ENCODE results near the gene SLC25A24.
"Not testable (repeated sequence)": the region's sequence is repeated elsewhere in the genome, so short reads cannot be mapped to it uniquely, and the experiment has no call there.

The SLC25A24 gene

DNA sequence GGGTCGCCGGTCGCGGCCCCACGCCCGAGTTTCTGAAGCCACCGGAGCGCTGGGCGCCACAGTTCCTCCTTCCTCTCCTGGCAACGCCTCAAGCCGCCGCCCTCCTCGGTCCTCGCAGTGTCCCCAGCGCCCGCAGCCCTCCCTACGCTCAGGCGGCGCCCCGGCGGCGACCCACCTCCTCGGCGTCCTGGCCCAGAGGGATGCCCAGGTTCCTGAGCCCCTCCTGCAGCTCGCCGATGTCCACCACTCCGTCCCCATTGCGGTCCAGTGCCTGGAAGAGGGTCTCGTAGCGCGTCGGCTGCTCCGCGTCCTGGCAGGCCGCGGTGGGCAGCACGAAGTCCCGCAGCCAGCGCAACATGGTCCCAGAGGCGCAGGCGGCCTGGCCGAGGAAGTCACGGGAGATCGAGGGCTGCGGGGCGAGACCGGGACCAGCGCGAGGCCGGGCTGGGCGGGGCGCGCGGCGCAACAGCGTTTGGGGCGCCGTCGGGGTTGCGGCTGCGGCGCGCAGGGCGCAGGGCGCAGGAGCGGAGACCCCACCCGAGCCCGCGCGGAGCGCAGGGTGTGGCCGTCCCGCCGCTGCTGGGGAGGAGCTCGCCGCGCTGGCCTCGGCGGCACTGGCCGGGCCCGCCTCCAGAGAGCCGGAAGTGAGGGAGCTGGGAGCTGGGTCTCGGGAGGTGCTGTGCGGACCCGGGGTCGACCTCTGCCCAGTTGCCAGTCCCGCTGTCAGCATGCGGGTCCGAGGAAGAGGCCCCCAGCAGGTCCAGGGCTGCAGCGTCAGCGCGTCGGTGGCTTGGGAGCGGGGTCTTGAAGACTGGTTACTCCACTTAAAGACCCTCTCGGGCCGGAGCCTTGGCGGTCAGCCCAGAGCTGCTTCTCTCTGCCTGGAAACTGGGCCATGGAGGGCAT, at the start of gene SLC25A24:
TSS of gene SLC25A24 (minus strand) at position 563 of the 906 bp plus-strand sequence. CDS start at position 358, 205 bp downstream.
- Histone ChIP-seq H3K27me3 (ENCODE audit: control insufficient read depth, insufficient read depth, low read length) (peaks cover 22% of the 10 kb centered on the region), H3K9me3 (ENCODE audit: control insufficient read depth, insufficient read depth, low read length) (no peaks in the 10 kb centered on the region), H3K4me3 (ENCODE audit: low read depth, low read length) (peak within 1 kb of the TSS; percentile 87)

DNA sequence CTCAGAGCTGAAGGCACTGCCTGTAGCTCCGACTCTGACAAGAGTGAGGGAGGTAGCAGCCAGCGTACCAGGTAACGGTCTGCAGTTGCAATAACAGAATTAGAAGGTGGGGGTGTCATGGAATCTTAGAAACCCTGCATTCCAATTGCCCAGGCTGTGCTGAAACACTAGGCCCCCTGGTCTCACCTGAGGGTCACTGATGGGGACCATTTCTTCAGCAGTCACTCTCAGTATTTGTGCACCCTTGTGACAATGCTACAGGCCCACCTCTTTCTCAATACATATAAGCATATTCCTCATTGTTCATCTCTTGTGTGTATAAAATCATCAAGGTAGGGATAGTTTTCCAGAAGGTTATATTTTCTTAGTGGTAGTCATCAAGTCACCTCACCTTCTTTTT, 43.8 kb upstream of the SLC25A24 start, which contains the start of gene NBPF4:
TSS of gene NBPF4 (minus strand) at position 101 of the 400 bp plus-strand sequence. CDS start 315 bp downstream, outside the sequence.
- H3K36me3 ChIP-seq (ENCODE audit: control insufficient read depth, insufficient read depth, low read length); H3K4me3 ChIP-seq (ENCODE audit: low read depth, low read length); H3K27me3 ChIP-seq (ENCODE audit: control insufficient read depth, insufficient read depth, low read length); H3K9ac ChIP-seq (ENCODE audit: low read depth, low read length); H3K9me3 ChIP-seq (ENCODE audit: control insufficient read depth, insufficient read depth, low read length); H3K4me1 ChIP-seq (ENCODE audit: control insufficient read depth, insufficient read depth, low read length): not testable (repeated sequence)

More for the DNA sequence above, at the start of gene SLC25A24:
- H3K9ac ChIP-seq (ENCODE audit: low read depth, low read length), result peak within 1 kb of the TSS; percentile 50
- H3K4me1 ChIP-seq (ENCODE audit: control insufficient read depth, insufficient read depth, low read length), result no peaks in the 10 kb centered on the region
- no peaks in the 10 kb centered on the region for H3K36me3 ChIP-seq (ENCODE audit: control insufficient read depth, insufficient read depth, low read length)

GRCh38 chr1:108239426-108239825, 39.3 kb upstream of the SLC25A24 start:
- H3K9me3 ChIP-seq (ENCODE audit: control insufficient read depth, insufficient read depth, low read length); H3K9ac ChIP-seq (ENCODE audit: low read depth, low read length); H3K4me1 ChIP-seq (ENCODE audit: control insufficient read depth, insufficient read depth, low read length); H3K27me3 ChIP-seq (ENCODE audit: control insufficient read depth, insufficient read depth, low read length); H3K36me3 ChIP-seq (ENCODE audit: control insufficient read depth, insufficient read depth, low read length); H3K4me3 ChIP-seq (ENCODE audit: low read depth, low read length): not testable (repeated sequence)

GRCh38 chr1:108235308-108235707, 35.2 kb upstream of the SLC25A24 start:
- H3K9me3 ChIP-seq (ENCODE audit: control insufficient read depth, insufficient read depth, low read length); H3K9ac ChIP-seq (ENCODE audit: low read depth, low read length): not testable (repeated sequence)

GRCh38 chr1:108232183-108232582, 32.0 kb upstream of the SLC25A24 start:
- H3K27me3 ChIP-seq (ENCODE audit: control insufficient read depth, insufficient read depth, low read length); H3K36me3 ChIP-seq (ENCODE audit: control insufficient read depth, insufficient read depth, low read length); H3K9me3 ChIP-seq (ENCODE audit: control insufficient read depth, insufficient read depth, low read length); H3K4me1 ChIP-seq (ENCODE audit: control insufficient read depth, insufficient read depth, low read length); H3K4me3 ChIP-seq (ENCODE audit: low read depth, low read length); H3K9ac ChIP-seq (ENCODE audit: low read depth, low read length): not testable (repeated sequence)

More at GRCh38 chr1:108235308-108235707, 35.2 kb upstream of the SLC25A24 start:
- not testable (repeated sequence) for H3K27me3 ChIP-seq (ENCODE audit: control insufficient read depth, insufficient read depth, low read length); H3K4me3 ChIP-seq (ENCODE audit: low read depth, low read length); H3K4me1 ChIP-seq (ENCODE audit: control insufficient read depth, insufficient read depth, low read length); H3K36me3 ChIP-seq (ENCODE audit: control insufficient read depth, insufficient read depth, low read length)

DNA sequence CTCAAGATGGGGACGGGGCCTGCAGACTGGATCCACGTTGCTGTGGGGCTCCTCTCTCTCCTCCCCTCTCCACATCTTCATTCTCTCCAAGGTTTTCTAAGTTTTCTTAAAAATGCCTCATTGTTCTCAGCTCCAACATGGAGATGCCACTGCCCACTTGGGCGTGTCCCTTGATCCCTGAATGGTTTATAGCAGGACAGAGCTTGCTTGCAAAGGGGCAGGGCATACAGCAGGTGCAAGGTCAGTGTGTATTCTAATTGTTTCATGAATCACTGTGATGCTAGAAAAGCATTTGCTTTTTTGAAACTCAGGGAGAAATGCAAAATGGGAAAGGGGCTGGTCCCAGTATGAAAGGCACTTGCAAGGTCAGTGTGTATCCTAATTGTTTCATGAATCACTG, 29.8 kb upstream of the SLC25A24 start:
- H3K36me3 ChIP-seq (ENCODE audit: control insufficient read depth, insufficient read depth, low read length); H3K9ac ChIP-seq (ENCODE audit: low read depth, low read length); H3K27me3 ChIP-seq (ENCODE audit: control insufficient read depth, insufficient read depth, low read length); H3K4me1 ChIP-seq (ENCODE audit: control insufficient read depth, insufficient read depth, low read length); H3K4me3 ChIP-seq (ENCODE audit: low read depth, low read length); H3K9me3 ChIP-seq (ENCODE audit: control insufficient read depth, insufficient read depth, low read length): not testable (repeated sequence)

GRCh38 chr1:108227772-108228171, 27.6 kb upstream of the SLC25A24 start:
- not testable (repeated sequence) for H3K4me3 ChIP-seq (ENCODE audit: low read depth, low read length); H3K4me1 ChIP-seq (ENCODE audit: control insufficient read depth, insufficient read depth, low read length); H3K9ac ChIP-seq (ENCODE audit: low read depth, low read length); H3K9me3 ChIP-seq (ENCODE audit: control insufficient read depth, insufficient read depth, low read length); H3K36me3 ChIP-seq (ENCODE audit: control insufficient read depth, insufficient read depth, low read length); H3K27me3 ChIP-seq (ENCODE audit: control insufficient read depth, insufficient read depth, low read length)

GRCh38 chr1:108226855-108227254, 26.7 kb upstream of the SLC25A24 start:
- H3K9ac ChIP-seq (ENCODE audit: low read depth, low read length); H3K9me3 ChIP-seq (ENCODE audit: control insufficient read depth, insufficient read depth, low read length); H3K4me3 ChIP-seq (ENCODE audit: low read depth, low read length); H3K36me3 ChIP-seq (ENCODE audit: control insufficient read depth, insufficient read depth, low read length); H3K27me3 ChIP-seq (ENCODE audit: control insufficient read depth, insufficient read depth, low read length); H3K4me1 ChIP-seq (ENCODE audit: control insufficient read depth, insufficient read depth, low read length): not testable (repeated sequence)

DNA sequence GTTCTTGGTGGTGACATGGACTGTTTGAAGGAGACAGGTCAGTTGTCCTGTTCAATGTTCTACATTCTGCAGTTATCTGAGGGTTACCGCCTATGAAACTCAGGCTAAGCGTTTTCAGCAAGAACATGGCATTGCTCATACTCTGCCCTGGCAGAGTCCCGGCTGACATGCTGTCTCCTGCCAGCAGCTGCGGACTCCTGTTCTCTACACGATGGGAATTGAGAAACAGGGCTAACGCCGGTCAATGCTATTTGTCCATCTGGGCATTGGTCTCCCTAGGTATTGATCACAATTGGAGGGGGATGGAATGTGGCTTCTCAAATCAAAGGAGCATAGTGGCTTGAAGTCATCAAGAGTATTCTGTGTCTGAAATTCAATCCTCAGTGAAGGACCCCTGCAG, 23.1 kb upstream of the SLC25A24 start:
- H3K9me3 ChIP-seq (ENCODE audit: control insufficient read depth, insufficient read depth, low read length); H3K4me1 ChIP-seq (ENCODE audit: control insufficient read depth, insufficient read depth, low read length); H3K36me3 ChIP-seq (ENCODE audit: control insufficient read depth, insufficient read depth, low read length); H3K4me3 ChIP-seq (ENCODE audit: low read depth, low read length); H3K9ac ChIP-seq (ENCODE audit: low read depth, low read length); H3K27me3 ChIP-seq (ENCODE audit: control insufficient read depth, insufficient read depth, low read length): not testable (repeated sequence)

GRCh38 chr1:108217515-108218174, 17.5 kb upstream of the SLC25A24 start:
- H3K9ac ChIP-seq (ENCODE audit: low read depth, low read length); H3K4me3 ChIP-seq (ENCODE audit: low read depth, low read length); H3K4me1 ChIP-seq (ENCODE audit: control insufficient read depth, insufficient read depth, low read length); H3K27me3 ChIP-seq (ENCODE audit: control insufficient read depth, insufficient read depth, low read length); H3K9me3 ChIP-seq (ENCODE audit: control insufficient read depth, insufficient read depth, low read length); H3K36me3 ChIP-seq (ENCODE audit: control insufficient read depth, insufficient read depth, low read length): not testable (repeated sequence)

DNA sequence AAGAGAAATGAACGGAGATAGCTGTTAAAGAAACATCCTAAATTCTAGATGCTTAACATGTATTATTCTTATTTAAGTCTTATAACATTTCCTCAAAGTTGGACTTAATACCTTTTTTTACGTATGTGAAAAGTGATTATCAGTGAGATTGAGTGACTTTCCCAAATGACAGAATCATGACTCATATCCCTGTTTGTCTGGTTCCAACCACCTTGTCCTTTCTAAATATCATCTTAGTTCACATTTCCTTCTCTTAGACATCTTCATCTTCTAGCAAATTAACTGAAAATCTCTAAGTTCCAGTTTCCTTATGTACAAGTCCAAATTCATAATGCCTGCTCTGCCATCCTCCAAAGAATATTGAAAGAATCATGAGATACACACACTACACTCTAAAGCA, 16.9 kb upstream of the SLC25A24 start:
- H3K27me3 ChIP-seq (ENCODE audit: control insufficient read depth, insufficient read depth, low read length); H3K9me3 ChIP-seq (ENCODE audit: control insufficient read depth, insufficient read depth, low read length); H3K36me3 ChIP-seq (ENCODE audit: control insufficient read depth, insufficient read depth, low read length); H3K4me1 ChIP-seq (ENCODE audit: control insufficient read depth, insufficient read depth, low read length); H3K9ac ChIP-seq (ENCODE audit: low read depth, low read length); H3K4me3 ChIP-seq (ENCODE audit: low read depth, low read length): not testable (repeated sequence)
